Measurements from ENCODE around the gene JUND. TPM values are rescaled to one million over a fixed set of nuclear protein-coding genes. Genes with fewer than 3 reads are reported as not detected.

The JUND gene
- total RNA-seq, 3 donors from 2014 or later = 232 to 244 (median 242) TPM

GRCh38 chr19:18289471-18290301, 8.3 kb upstream of the JUND start:
- Mint-ChIP-seq H3K36me3 (ENCODE audit: insufficient read depth) (no peaks in the 10 kb centered on the region), H3K4me1 (ENCODE audit: low read depth) (peaks cover 67% of the 10 kb centered on the region), H3K4me3 (peak overlapping the region; percentile 50), H3K27me3 (ENCODE audit: low read depth) (no peaks in the 10 kb centered on the region), H3K9me3 (no peaks in the 10 kb centered on the region)
- DNase-seq = no peak
- ATAC-seq = no peak

GRCh38 chr19:18287836-18288772, 6.7 kb upstream of the JUND start:
- Mint-ChIP-seq H3K4me3 (no peak overlapping the region), H3K27me3 (ENCODE audit: low read depth) (no peaks in the 10 kb centered on the region), H3K36me3 (ENCODE audit: insufficient read depth) (no peaks in the 10 kb centered on the region), H3K4me1 (ENCODE audit: low read depth) (peaks cover 56% of the 10 kb centered on the region), H3K9me3 (no peaks in the 10 kb centered on the region)
- ATAC-seq (no peak), DNase-seq (no peak)

GRCh38 chr19:18286973-18287635, 5.7 kb upstream of the JUND start:
- no peaks in the 10 kb centered on the region for H3K9me3 Mint-ChIP-seq
- no peaks in the 10 kb centered on the region for H3K27me3 Mint-ChIP-seq (ENCODE audit: low read depth)
- ATAC-seq = no peak

GRCh38 chr19:18284712-18285360, 3.4 kb upstream of the JUND start:
- H3K4me1 Mint-ChIP-seq (ENCODE audit: low read depth) = peaks cover 42% of the 10 kb centered on the region
- no peak for ATAC-seq
- peaks cover under 1% of the 10 kb centered on the region for H3K36me3 Mint-ChIP-seq (ENCODE audit: insufficient read depth)

More at GRCh38 chr19:18286973-18287635, 5.7 kb upstream of the JUND start:
- H3K4me3 Mint-ChIP-seq = no peak overlapping the region
- peaks cover 60% of the 10 kb centered on the region for H3K4me1 Mint-ChIP-seq (ENCODE audit: low read depth)
- DNase-seq = no peak
- H3K36me3 Mint-ChIP-seq (ENCODE audit: insufficient read depth) = no peaks in the 10 kb centered on the region

GRCh38 chr19:18283338-18283737, 1.9 kb upstream of the JUND start:
- Mint-ChIP-seq H3K27me3 (ENCODE audit: low read depth) (no peaks in the 10 kb centered on the region), H3K4me1 (ENCODE audit: low read depth) (peaks cover 43% of the 10 kb centered on the region), H3K4me3 (peak overlapping the region; percentile 8), H3K9me3 (no peaks in the 10 kb centered on the region), H3K36me3 (ENCODE audit: insufficient read depth) (peaks cover 13% of the 10 kb centered on the region)
- ATAC-seq (no peak), DNase-seq (no peak)

More at GRCh38 chr19:18284712-18285360, 3.4 kb upstream of the JUND start:
- Mint-ChIP-seq H3K9me3 (no peaks in the 10 kb centered on the region), H3K4me3 (peak overlapping the region; percentile 58), H3K27me3 (ENCODE audit: low read depth) (no peaks in the 10 kb centered on the region)
- no peak for DNase-seq

- H3K9me3 Mint-ChIP-seq = no peaks in the 10 kb centered on the region
- H3K36me3 Mint-ChIP-seq (ENCODE audit: insufficient read depth) = peaks cover 15% of the 10 kb centered on the region
- no peak for ATAC-seq
- no peak for DNase-seq
- peaks cover 44% of the 10 kb centered on the region for H3K4me1 Mint-ChIP-seq (ENCODE audit: low read depth)
- H3K27me3 Mint-ChIP-seq (ENCODE audit: low read depth) = no peaks in the 10 kb centered on the region
- peak overlapping the region; percentile 82 for H3K4me3 Mint-ChIP-seq
Measured at GRCh38 chr19:18282788-18283141, 1.3 kb upstream of the JUND start.

GRCh38 chr19:18282021-18282787, 782 bp upstream of the JUND start:
- Mint-ChIP-seq H3K36me3 (ENCODE audit: insufficient read depth) (peaks cover 15% of the 10 kb centered on the region), H3K4me3 (peak overlapping the region; percentile 82), H3K27me3 (ENCODE audit: low read depth) (no peaks in the 10 kb centered on the region), H3K4me1 (ENCODE audit: low read depth) (peaks cover 48% of the 10 kb centered on the region), H3K9me3 (no peaks in the 10 kb centered on the region)
- DNase-seq = no peak
- ATAC-seq = peak; percentile 32 to 36

- Mint-ChIP-seq H3K4me1 (ENCODE audit: low read depth) (peaks cover 41% of the 10 kb centered on the region), H3K9me3 (no peaks in the 10 kb centered on the region), H3K27me3 (ENCODE audit: low read depth) (no peaks in the 10 kb centered on the region), H3K36me3 (ENCODE audit: insufficient read depth) (peaks cover 15% of the 10 kb centered on the region), H3K4me3 (peak overlapping the region; percentile 96)
- DNase-seq = peak; percentile 68
- peak; percentile 11 to 20 for ATAC-seq
Measured at GRCh38 chr19:18280247-18281081, 958 bp downstream of the JUND start.

GRCh38 chr19:18279516-18280246, 1.7 kb downstream of the JUND start:
- ATAC-seq (peak; percentile 39 to 42), DNase-seq (peak; percentile 90)
- Mint-ChIP-seq H3K36me3 (ENCODE audit: insufficient read depth) (peaks cover 15% of the 10 kb centered on the region), H3K4me1 (ENCODE audit: low read depth) (peaks cover 41% of the 10 kb centered on the region), H3K4me3 (peak overlapping the region; percentile 96), H3K9me3 (no peaks in the 10 kb centered on the region), H3K27me3 (ENCODE audit: low read depth) (no peaks in the 10 kb centered on the region)

GRCh38 chr19:18279266-18279515, 2.2 kb downstream of the JUND start:
- ATAC-seq (no peak), DNase-seq (no peak)
- H3K4me3 Mint-ChIP-seq = peak overlapping the region; percentile 96
- H3K27me3 Mint-ChIP-seq (ENCODE audit: low read depth) = no peaks in the 10 kb centered on the region
- peaks cover 15% of the 10 kb centered on the region for H3K36me3 Mint-ChIP-seq (ENCODE audit: insufficient read depth)
- peaks cover 42% of the 10 kb centered on the region for H3K4me1 Mint-ChIP-seq (ENCODE audit: low read depth)
- H3K9me3 Mint-ChIP-seq = no peaks in the 10 kb centered on the region

- Mint-ChIP-seq H3K4me1 (ENCODE audit: low read depth) (peaks cover 42% of the 10 kb centered on the region), H3K9me3 (no peaks in the 10 kb centered on the region), H3K36me3 (ENCODE audit: insufficient read depth) (peaks cover 15% of the 10 kb centered on the region), H3K4me3 (peak overlapping the region; percentile 96), H3K27me3 (ENCODE audit: low read depth) (no peaks in the 10 kb centered on the region)
- DNase-seq = peak; percentile 39
- no peak for ATAC-seq
Measured at GRCh38 chr19:18278521-18279265, 2.7 kb downstream of the JUND start.

Measured in activated T-cell treated with anti-CD3 and anti-CD28 coated beads, Interleukin-2, amount 50 U/mL, for 4 hours (primary cell).